Right renal pelvis (tissue), 4 donors: ENCODE measurements around the gene MEGF6. TPM values are rescaled to one million over a fixed set of nuclear protein-coding genes. Genes with fewer than 3 reads are reported as not detected.

Experiments
- DNase-seq, 4 donors: peaks; one replicate each; pipeline ENCODE4 v3.0.0-alpha.2; 2013; ENCODE audit warnings: low read depth in 4 of 4, low spot score in 3 of 4, missing footprints in 1 of 4
- polyA plus RNA-seq, 4 donors: library from polyadenylated mRNA; unstranded; fragments of 120-200 nt; gene quantifications; one replicate each; pipeline ENCODE4 v1.2.1, GENCODE V29; 2013; ENCODE audit not compliant: insufficient read length in 4 of 4

MEGF6 gene
- polyA plus RNA-seq, 4 donors: 9.0 to 15.6 (median 10.5) TPM

GRCh38 chr1:3529099-3529729 is 82.1 kb downstream of the MEGF6 start:
- DNase-seq: no peak

GRCh38 chr1:3527774-3528173 is 83.5 kb downstream of the MEGF6 start:
- no peak for DNase-seq

GRCh38 chr1:3525551-3526482 is 85.5 kb downstream of the MEGF6 start:
- DNase-seq: no peak

GRCh38 chr1:3524556-3525203 is 86.6 kb downstream of the MEGF6 start:
- DNase-seq: no peak

GRCh38 chr1:3523980-3524379 is 87.3 kb downstream of the MEGF6 start:
- no peak for DNase-seq

- DNase-seq: no peak
Measured at GRCh38 chr1:3522564-3523265, 88.6 kb downstream of the MEGF6 start.

- DNase-seq: no peak
Measured at GRCh38 chr1:3522112-3522511, 89.2 kb downstream of the MEGF6 start.

- no peak for DNase-seq
Measured at GRCh38 chr1:3521426-3521825, 89.9 kb downstream of the MEGF6 start.

- DNase-seq: no peak
Measured at GRCh38 chr1:3520419-3521378, 90.6 kb downstream of the MEGF6 start.

- no peak for DNase-seq
Measured at GRCh38 chr1:3519301-3519885, 91.9 kb downstream of the MEGF6 start.

- no peak for DNase-seq
Measured at GRCh38 chr1:3518756-3519155, 92.6 kb downstream of the MEGF6 start.

- DNase-seq: no peak
Measured at GRCh38 chr1:3518256-3518655, 93.1 kb downstream of the MEGF6 start.

GRCh38 chr1:3516911-3517675 is 94.2 kb downstream of the MEGF6 start:
- no peak for DNase-seq

GRCh38 chr1:3516481-3516869 is 94.8 kb downstream of the MEGF6 start:
- DNase-seq: no peak

GRCh38 chr1:3515774-3516480 is 95.4 kb downstream of the MEGF6 start:
- DNase-seq: no peak

- no peak for DNase-seq
Measured at GRCh38 chr1:3515272-3515671, 96.0 kb downstream of the MEGF6 start.

- no peak for DNase-seq
Measured at GRCh38 chr1:3514404-3514803, 96.9 kb downstream of the MEGF6 start.

- no peak for DNase-seq
Measured at GRCh38 chr1:3511856-3512255, 99.5 kb downstream of the MEGF6 start.
